Neural cell (in vitro differentiated cells): ENCODE data around the gene CRYBB1.

Experiments used
- EP300 ChIP-seq: fragments of 450-650 bp; conservative IDR thresholded peaks from 2 replicates; pipeline ENCODE4 v1.6.1; 2014; ENCODE audit warnings: antibody characterized with exemption, mild to moderate bottlenecking, moderate library complexity; ENCODE audit not compliant: poor library complexity, severe bottlenecking
- EZH2 ChIP-seq: fragments of 200-600, 300-800 bp; shearing (Covaris generic), sonication (generic); IDR thresholded peaks from 2 replicates; pipeline ENCODE4 v1.6.1; 2014; ENCODE audit warnings: antibody characterized with exemption, low read length, borderline replicate concordance, mild to moderate bottlenecking; ENCODE audit not compliant: insufficient read depth, poor library complexity, severe bottlenecking
- POLR2AphosphoS5 ChIP-seq: IDR thresholded peaks from 2 replicates; pipeline ENCODE4 v1.6.1; 2012
- TAF1 ChIP-seq: IDR thresholded peaks from 2 replicates; pipeline ENCODE4 v1.6.1; 2012; ENCODE audit warnings: low read depth
- TF ChIP-seq, protein P1 (sequence below): fragments of 450-650 bp; IDR thresholded peaks from 2 replicates; pipeline ENCODE4 v1.5.1; 2014; ENCODE audit warnings: antibody characterized with exemption, mild to moderate bottlenecking, moderate library complexity; ENCODE audit not compliant: poor library complexity, severe bottlenecking

DNA sequence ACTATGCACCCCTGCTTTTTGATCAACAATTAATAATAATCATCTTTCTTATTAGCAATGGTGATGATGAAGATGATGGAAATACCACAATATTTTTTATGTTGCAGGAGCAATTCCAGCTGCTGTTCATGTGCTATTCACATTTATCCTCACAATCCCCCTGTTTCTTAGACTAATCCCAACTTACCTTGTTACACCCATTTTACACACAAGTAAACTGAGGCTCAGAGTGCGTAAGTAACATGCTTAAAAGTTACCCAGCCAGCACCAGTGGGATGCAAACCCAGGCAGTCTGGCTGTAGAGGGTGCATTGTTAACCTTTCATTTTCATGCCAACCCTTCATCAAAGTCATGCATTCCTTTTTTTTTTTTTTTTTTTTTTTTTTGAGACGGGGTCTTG lies 2.4 kb upstream of the CRYBB1 start:
- TF ChIP-seq EP300 (no peak), EZH2 (no peak), POLR2AphosphoS5 (no peak), TAF1 (no peak)
- TF ChIP-seq, protein P1, sequence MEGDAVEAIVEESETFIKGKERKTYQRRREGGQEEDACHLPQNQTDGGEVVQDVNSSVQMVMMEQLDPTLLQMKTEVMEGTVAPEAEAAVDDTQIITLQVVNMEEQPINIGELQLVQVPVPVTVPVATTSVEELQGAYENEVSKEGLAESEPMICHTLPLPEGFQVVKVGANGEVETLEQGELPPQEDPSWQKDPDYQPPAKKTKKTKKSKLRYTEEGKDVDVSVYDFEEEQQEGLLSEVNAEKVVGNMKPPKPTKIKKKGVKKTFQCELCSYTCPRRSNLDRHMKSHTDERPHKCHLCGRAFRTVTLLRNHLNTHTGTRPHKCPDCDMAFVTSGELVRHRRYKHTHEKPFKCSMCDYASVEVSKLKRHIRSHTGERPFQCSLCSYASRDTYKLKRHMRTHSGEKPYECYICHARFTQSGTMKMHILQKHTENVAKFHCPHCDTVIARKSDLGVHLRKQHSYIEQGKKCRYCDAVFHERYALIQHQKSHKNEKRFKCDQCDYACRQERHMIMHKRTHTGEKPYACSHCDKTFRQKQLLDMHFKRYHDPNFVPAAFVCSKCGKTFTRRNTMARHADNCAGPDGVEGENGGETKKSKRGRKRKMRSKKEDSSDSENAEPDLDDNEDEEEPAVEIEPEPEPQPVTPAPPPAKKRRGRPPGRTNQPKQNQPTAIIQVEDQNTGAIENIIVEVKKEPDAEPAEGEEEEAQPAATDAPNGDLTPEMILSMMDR: no peak
